SK-N-SH (cell line): Measurements from ENCODE around the gene FCRL5. TPM values are rescaled to one million over a fixed set of nuclear protein-coding genes. Genes with fewer than 3 reads are reported as not detected.

Experiments used
- CTCF ChIA-PET: fragments of 300-600, 350-600 bp; formaldehyde crosslinking; extraction: SDS; loops from one replicate; lab custom pipeline; 2021; lab: Yijun Ruan, JAX
- POLR2A ChIA-PET: fragments of 350-600 bp; sonication (Branson Sonifier 250); formaldehyde crosslinking; extraction: SDS; loops from one replicate; lab custom pipeline; 2020; ENCODE audit warnings: antibody characterized with exemption, inconsistent platforms; lab: Yijun Ruan, JAX
- DNase-seq: peaks from one replicate; pipeline ENCODE4 v3.0.0; 2012
- H2AFZ ChIP-seq: fragments of 200-600 bp; sonication (generic); 2 replicates; pipeline ENCODE4 v1.8.1; 2016; ENCODE audit warnings: antibody characterized with exemption, mild to moderate bottlenecking, low read depth
- H3F3A ChIP-seq: fragments of 200-600 bp; sonication (generic); replicated peaks from 2 replicates; pipeline ENCODE3; 2016; ENCODE audit warnings: antibody characterized with exemption, mild to moderate bottlenecking; ENCODE audit not compliant: insufficient read depth
- H3K27ac ChIP-seq, 2 experiments: fragments of 200-500 bp in 1 of 2; fragments of 200-600 bp in 1 of 2; sonication (Bioruptor generic) in 1 of 2; sonication (generic), shearing (Covaris generic) in 1 of 2; 2 replicates each; pipeline versions ENCODE4 v1.5.1 to v1.6.1; 2014 to 2016; ENCODE audit warnings: low read depth in 2 of 2, inconsistent platforms in 1 of 2, low read length in 1 of 2, mild to moderate bottlenecking in 1 of 2, mixed read lengths in 1 of 2
- H3K27me3 ChIP-seq: fragments of 200-600 bp; sonication (generic), shearing (Covaris generic); 2 replicates; pipeline ENCODE4 v1.6.1; 2016; ENCODE audit warnings: mixed run types; ENCODE audit not compliant: insufficient read depth
- H3K36me3 ChIP-seq, 2 experiments: fragments of 200-500 bp in 1 of 2; fragments of 200-600 bp in 1 of 2; sonication (Bioruptor generic) in 1 of 2; sonication (generic) in 1 of 2; replicated peaks in 1 of 2; 2 replicates each; pipeline versions ENCODE3 to v1.5.1; 2014 to 2016; ENCODE audit warnings: low read length in 1 of 2, mild to moderate bottlenecking in 1 of 2; ENCODE audit not compliant: insufficient read depth in 2 of 2, control insufficient read depth in 1 of 2
- H3K4me1 ChIP-seq, 2 experiments: fragments of 200-500 bp in 1 of 2; fragments of 200-600 bp in 1 of 2; sonication (Bioruptor generic) in 1 of 2; sonication (generic), shearing (Covaris generic) in 1 of 2; 2 replicates each; pipeline versions ENCODE4 v1.5.1 to v1.6.1; 2014 to 2016; ENCODE audit warnings: low read depth in 1 of 2, low read length in 1 of 2, mixed run types in 1 of 2; ENCODE audit not compliant: insufficient read depth in 2 of 2, control insufficient read depth in 1 of 2
- H3K4me2 ChIP-seq: fragments of 200-600 bp; sonication (generic), shearing (Covaris generic); 2 replicates; pipeline ENCODE4 v1.6.1; 2017; ENCODE audit warnings: mixed run types
- H3K4me3 ChIP-seq, 2 experiments: fragments of 200-500 bp in 1 of 2; fragments of 200-600 bp in 1 of 2; sonication (Bioruptor generic) in 1 of 2; sonication (generic), shearing (Covaris generic) in 1 of 2; 2 replicates each; pipeline versions ENCODE4 v1.5.1 to v1.8.1; 2014 to 2016; ENCODE audit warnings: low read depth in 2 of 2, inconsistent platforms in 1 of 2, low read length in 1 of 2, mild to moderate bottlenecking in 1 of 2, mixed read lengths in 1 of 2, moderate library complexity in 1 of 2
- H3K79me2 ChIP-seq: fragments of 200-600 bp; sonication (generic); 2 replicates; pipeline ENCODE4 v1.8.1; 2017; ENCODE audit warnings: mild to moderate bottlenecking; ENCODE audit not compliant: insufficient read depth
- H3K9ac ChIP-seq: fragments of 200-600 bp; sonication (generic); 2 replicates; pipeline ENCODE4 v1.6.1; 2017; ENCODE audit warnings: mixed run types
- H3K9me2 ChIP-seq: fragments of 200-600 bp; sonication (generic); 2 replicates; pipeline ENCODE4 v1.6.1; 2017; ENCODE audit warnings: mixed run types
- H3K9me3 ChIP-seq: fragments of 200-600 bp; sonication (generic); 2 replicates; pipeline ENCODE4 v1.6.1; 2017; ENCODE audit warnings: mixed run types, mild to moderate bottlenecking, moderate library complexity
- H4K20me1 ChIP-seq: fragments of 200-600 bp; sonication (generic); 2 replicates; pipeline ENCODE4 v1.6.1; 2017; ENCODE audit warnings: mild to moderate bottlenecking, mixed run types; ENCODE audit not compliant: insufficient read depth
- FOSL2 ChIP-seq: IDR thresholded peaks from 2 replicates; pipeline ENCODE4 v1.4.0; 2012; ENCODE audit warnings: low read depth, mild to moderate bottlenecking, moderate library complexity, borderline replicate concordance
- FOXJ3 ChIP-seq: sonication (generic); formaldehyde crosslinking; IDR thresholded peaks from 2 replicates; pipeline ENCODE4 v1.5.1; 2020; ENCODE audit warnings: mild to moderate bottlenecking, missing genetic modification reagents
- GATA2 ChIP-seq: sonication (generic); formaldehyde crosslinking; IDR thresholded peaks from 2 replicates; pipeline ENCODE4 v1.5.0; 2020; ENCODE audit warnings: mild to moderate bottlenecking, missing genetic modification reagents
- MXI1 ChIP-seq: IDR thresholded peaks from 2 replicates; pipeline ENCODE4 v1.6.1; 2012; ENCODE audit warnings: mild to moderate bottlenecking, low read depth, low read length, improper control_type of control experiment
- RAD21 ChIP-seq: IDR thresholded peaks from 2 replicates; pipeline ENCODE4 v1.6.1; 2012; ENCODE audit warnings: mild to moderate bottlenecking, low read length
- RCOR1 ChIP-seq: fragments of 150-350 bp; IDR thresholded peaks from 2 replicates; pipeline ENCODE4 v1.6.1; 2017; ENCODE audit warnings: antibody characterized with exemption, low read length
- RXRA ChIP-seq: IDR thresholded peaks from 2 replicates; pipeline ENCODE4 v1.4.0; 2012; ENCODE audit warnings: low read depth, mild to moderate bottlenecking, borderline replicate concordance
- SIN3A ChIP-seq: IDR thresholded peaks from 2 replicates; pipeline ENCODE4 v1.6.1; 2012; ENCODE audit warnings: low read depth, mild to moderate bottlenecking, low read length, moderate library complexity, borderline replicate concordance
- SMC3 ChIP-seq: IDR thresholded peaks from 2 replicates; pipeline ENCODE4 v1.6.1; 2012; ENCODE audit warnings: low read depth, low read length, improper control_type of control experiment
- TEAD4 ChIP-seq: IDR thresholded peaks from 2 replicates; pipeline ENCODE4 v1.4.0; 2012; ENCODE audit warnings: mild to moderate bottlenecking, borderline replicate concordance; ENCODE audit not compliant: insufficient read depth
- polyA plus RNA-seq, 3 experiments: library from polyadenylated mRNA; depleted of rRNA; stranded (reverse); fragments of >200 nt; gene quantifications; 2 replicates each; pipeline ENCODE4 v1.2.3, GENCODE V29; 2012
- TF ChIP-seq, protein P1 (sequence below): fragments of 150-350 bp; IDR thresholded peaks from 2 replicates; pipeline ENCODE4 v1.6.1; 2017; ENCODE audit warnings: antibody characterized with exemption, low read length, low read depth, borderline replicate concordance
- TF ChIP-seq, protein P2 (sequence below): IDR thresholded peaks from 2 replicates; pipeline ENCODE4 v1.4.0; 2012; ENCODE audit warnings: low read depth
- TF ChIP-seq, protein P3 (sequence below): IDR thresholded peaks from 2 replicates; pipeline ENCODE4 v1.4.0; 2012; ENCODE audit warnings: low read depth, borderline replicate concordance
- TF ChIP-seq, protein P4 (sequence below): fragments of 200-600 bp; sonication (generic); IDR thresholded peaks from 2 replicates; pipeline ENCODE4 v1.6.1; 2017; ENCODE audit warnings: antibody characterized with exemption, mild to moderate bottlenecking, moderate library complexity

The FCRL5 gene
- polyA plus RNA-seq, 1 of the 3 experiments (the other 2 are of a cell fraction), result not detected

DNA sequence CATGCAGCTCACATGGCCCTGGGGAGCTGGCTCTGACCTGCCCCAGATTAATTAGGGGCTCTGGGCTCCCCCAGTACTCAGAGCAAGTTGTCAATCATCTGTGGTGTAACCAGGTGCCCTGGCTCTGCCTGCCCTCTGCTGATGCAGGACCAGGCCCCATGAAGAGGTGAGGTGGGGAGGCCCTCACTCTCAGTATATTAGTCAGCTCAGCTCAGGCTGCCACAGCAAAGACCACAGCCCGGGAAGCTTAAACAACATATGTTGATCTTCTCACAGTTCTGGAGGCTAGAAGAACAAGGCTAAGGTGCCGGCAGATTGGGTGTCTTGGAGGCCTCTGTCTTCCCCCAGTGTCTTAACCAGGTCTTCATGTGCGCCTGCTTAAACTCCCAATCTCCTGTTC, 66.5 kb downstream of the FCRL5 start (continued):
- TF ChIP-seq, protein P1, sequence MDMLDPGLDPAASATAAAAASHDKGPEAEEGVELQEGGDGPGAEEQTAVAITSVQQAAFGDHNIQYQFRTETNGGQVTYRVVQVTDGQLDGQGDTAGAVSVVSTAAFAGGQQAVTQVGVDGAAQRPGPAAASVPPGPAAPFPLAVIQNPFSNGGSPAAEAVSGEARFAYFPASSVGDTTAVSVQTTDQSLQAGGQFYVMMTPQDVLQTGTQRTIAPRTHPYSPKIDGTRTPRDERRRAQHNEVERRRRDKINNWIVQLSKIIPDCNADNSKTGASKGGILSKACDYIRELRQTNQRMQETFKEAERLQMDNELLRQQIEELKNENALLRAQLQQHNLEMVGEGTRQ, result no peak
- no peak for TF ChIP-seq RAD21

DNA sequence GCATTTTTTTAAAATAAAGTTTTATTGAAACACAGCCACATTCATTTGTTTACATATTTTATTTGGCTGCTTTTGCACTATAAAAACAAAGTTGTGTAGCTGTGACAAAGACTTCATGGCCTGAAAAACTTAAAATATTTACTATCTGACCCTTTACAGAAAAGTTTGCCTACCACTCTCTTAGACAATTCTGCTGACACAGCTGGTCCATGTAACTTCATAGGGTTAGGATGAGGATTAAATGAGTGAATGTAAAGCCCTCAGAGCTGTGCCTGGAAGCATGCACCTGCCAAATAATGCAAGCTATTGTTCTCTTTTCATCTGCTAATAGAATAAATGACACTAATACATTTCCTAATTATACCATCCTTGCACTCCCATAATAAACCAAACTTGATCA, 67.7 kb downstream of the FCRL5 start:
- CTCF ChIA-PET, result interaction anchor here (0.9 to 3.6 kb wide), 3 partner anchors 11 to 115 kb away, joined by 3 to 16 read pairs (median 10); no protein-coding TSS in a partner anchor

More for the DNA sequence above, 67.7 kb downstream of the FCRL5 start:
- H3K4me3 ChIP-seq, result no peak overlapping the region
- no peak overlapping the region for H3K9ac ChIP-seq
- H3K4me2 ChIP-seq, result no peak overlapping the region
- no peaks in the 10 kb centered on the region for H3K4me1 ChIP-seq
- H3K9me3 ChIP-seq, result no peaks in the 10 kb centered on the region
- no peaks in the 10 kb centered on the region for H3K79me2 ChIP-seq
- no peaks in the 10 kb centered on the region for H4K20me1 ChIP-seq
- H3K9me2 ChIP-seq, result no peaks in the 10 kb centered on the region
- peaks cover 14% of the 10 kb centered on the region for H3K27me3 ChIP-seq
- DNase-seq, result no peak
- TF ChIP-seq SMC3 (no peak), GATA2 (CRISPR knock-in tag) (no peak), FOSL2 (no peak), SIN3A (no peak), RXRA (no peak), TEAD4 (no peak), FOXJ3 (CRISPR knock-in tag) (no peak), MXI1 (no peak), RCOR1 (no peak)
- TF ChIP-seq, protein P2, sequence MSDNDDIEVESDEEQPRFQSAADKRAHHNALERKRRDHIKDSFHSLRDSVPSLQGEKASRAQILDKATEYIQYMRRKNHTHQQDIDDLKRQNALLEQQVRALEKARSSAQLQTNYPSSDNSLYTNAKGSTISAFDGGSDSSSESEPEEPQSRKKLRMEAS, result no peak
- TF ChIP-seq, protein P1, result no peak
- TF ChIP-seq, protein P3, sequence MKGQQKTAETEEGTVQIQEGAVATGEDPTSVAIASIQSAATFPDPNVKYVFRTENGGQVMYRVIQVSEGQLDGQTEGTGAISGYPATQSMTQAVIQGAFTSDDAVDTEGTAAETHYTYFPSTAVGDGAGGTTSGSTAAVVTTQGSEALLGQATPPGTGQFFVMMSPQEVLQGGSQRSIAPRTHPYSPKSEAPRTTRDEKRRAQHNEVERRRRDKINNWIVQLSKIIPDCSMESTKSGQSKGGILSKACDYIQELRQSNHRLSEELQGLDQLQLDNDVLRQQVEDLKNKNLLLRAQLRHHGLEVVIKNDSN, result no peak
- TF ChIP-seq, protein P4, sequence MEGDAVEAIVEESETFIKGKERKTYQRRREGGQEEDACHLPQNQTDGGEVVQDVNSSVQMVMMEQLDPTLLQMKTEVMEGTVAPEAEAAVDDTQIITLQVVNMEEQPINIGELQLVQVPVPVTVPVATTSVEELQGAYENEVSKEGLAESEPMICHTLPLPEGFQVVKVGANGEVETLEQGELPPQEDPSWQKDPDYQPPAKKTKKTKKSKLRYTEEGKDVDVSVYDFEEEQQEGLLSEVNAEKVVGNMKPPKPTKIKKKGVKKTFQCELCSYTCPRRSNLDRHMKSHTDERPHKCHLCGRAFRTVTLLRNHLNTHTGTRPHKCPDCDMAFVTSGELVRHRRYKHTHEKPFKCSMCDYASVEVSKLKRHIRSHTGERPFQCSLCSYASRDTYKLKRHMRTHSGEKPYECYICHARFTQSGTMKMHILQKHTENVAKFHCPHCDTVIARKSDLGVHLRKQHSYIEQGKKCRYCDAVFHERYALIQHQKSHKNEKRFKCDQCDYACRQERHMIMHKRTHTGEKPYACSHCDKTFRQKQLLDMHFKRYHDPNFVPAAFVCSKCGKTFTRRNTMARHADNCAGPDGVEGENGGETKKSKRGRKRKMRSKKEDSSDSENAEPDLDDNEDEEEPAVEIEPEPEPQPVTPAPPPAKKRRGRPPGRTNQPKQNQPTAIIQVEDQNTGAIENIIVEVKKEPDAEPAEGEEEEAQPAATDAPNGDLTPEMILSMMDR, result no peak
- H3F3A ChIP-seq, result no peaks in the 10 kb centered on the region
- no peaks in the 10 kb centered on the region for H3K36me3 ChIP-seq
- H2AFZ ChIP-seq, result no peak overlapping the region
- POLR2A ChIA-PET, result no interaction called here
- no peak overlapping the region for H3K27ac ChIP-seq
